Neutrophil (primary cell): ENCODE data around the gene OXCT2.

Experiments
- H3K27ac ChIP-seq: fragments of 200-600 bp; sonication (generic); 2 replicates; pipeline ENCODE4 v1.5.1; 2016; ENCODE audit warnings: mild to moderate bottlenecking, moderate library complexity
- H3K27me3 ChIP-seq: fragments of 200-600 bp; sonication (generic); 2 replicates; pipeline ENCODE4 v1.6.0; 2016; ENCODE audit warnings: mild to moderate bottlenecking
- H3K36me3 ChIP-seq: fragments of 200-600 bp; sonication (generic); 2 replicates; pipeline ENCODE4 v1.5.1; 2017
- H3K4me1 ChIP-seq, 2 experiments: fragments of 200-600 bp in 1 of 2; sonication (generic) in 1 of 2; 1 replicate in 1 of 2; 2 replicates in 1 of 2; pipeline versions ENCODE4 v1.5.1 to v1.6.1; 2013 to 2016; ENCODE audit warnings: low read depth in 1 of 2, low read length in 1 of 2, mild to moderate bottlenecking in 1 of 2, moderate library complexity in 1 of 2; ENCODE audit not compliant: control insufficient read depth in 1 of 2, insufficient read depth in 1 of 2
- H3K4me3 ChIP-seq, 2 experiments: fragments of 200-600 bp in 1 of 2; sonication (generic) in 1 of 2; 1 replicate in 1 of 2; 2 replicates in 1 of 2; pipeline ENCODE4 v1.5.1; 2013 to 2016; ENCODE audit warnings: low read depth in 1 of 2, low read length in 1 of 2, mild to moderate bottlenecking in 1 of 2, moderate library complexity in 1 of 2
- H3K9me3 ChIP-seq: fragments of 200-600 bp; sonication (generic); 2 replicates; pipeline ENCODE4 v1.5.1; 2016
- TF ChIP-seq, protein P1 (sequence below): fragments of 200-600 bp; sonication (generic); IDR thresholded peaks from 2 replicates; pipeline ENCODE4 v1.5.1; 2016; ENCODE audit warnings: antibody characterized with exemption

Gene OXCT2

DNA sequence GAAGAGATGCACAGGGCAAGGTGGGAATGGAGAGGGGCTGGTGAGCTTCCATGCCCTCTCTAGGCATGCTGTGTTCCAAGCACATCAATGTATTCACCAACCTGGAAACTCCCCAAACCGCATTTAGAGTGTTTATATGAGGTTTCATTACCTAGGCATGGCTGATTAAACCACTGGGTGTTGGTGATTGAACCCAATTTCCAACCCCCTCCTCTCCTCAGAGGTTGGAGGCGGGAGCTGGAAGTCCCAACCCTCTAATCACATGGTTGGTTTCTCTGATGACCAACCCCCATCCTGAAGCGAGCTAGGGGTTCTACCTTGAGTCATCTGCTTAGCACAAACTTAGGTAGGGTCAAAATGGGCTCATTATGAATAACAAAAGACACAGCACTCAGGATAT, 35.4 kb downstream of the OXCT2 start:
- Histone ChIP-seq H3K36me3 (peaks cover 4% of the 10 kb centered on the region), H3K4me3 (no peak overlapping the region), H3K27me3 (peaks cover 52% of the 10 kb centered on the region), H3K27ac (no peak overlapping the region), H3K9me3 (no peaks in the 10 kb centered on the region), H3K4me1 (peaks cover 6 to 10% of the 10 kb centered on the region in 2 experiments)
- TF ChIP-seq, protein P1, sequence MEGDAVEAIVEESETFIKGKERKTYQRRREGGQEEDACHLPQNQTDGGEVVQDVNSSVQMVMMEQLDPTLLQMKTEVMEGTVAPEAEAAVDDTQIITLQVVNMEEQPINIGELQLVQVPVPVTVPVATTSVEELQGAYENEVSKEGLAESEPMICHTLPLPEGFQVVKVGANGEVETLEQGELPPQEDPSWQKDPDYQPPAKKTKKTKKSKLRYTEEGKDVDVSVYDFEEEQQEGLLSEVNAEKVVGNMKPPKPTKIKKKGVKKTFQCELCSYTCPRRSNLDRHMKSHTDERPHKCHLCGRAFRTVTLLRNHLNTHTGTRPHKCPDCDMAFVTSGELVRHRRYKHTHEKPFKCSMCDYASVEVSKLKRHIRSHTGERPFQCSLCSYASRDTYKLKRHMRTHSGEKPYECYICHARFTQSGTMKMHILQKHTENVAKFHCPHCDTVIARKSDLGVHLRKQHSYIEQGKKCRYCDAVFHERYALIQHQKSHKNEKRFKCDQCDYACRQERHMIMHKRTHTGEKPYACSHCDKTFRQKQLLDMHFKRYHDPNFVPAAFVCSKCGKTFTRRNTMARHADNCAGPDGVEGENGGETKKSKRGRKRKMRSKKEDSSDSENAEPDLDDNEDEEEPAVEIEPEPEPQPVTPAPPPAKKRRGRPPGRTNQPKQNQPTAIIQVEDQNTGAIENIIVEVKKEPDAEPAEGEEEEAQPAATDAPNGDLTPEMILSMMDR, result no peak

DNA sequence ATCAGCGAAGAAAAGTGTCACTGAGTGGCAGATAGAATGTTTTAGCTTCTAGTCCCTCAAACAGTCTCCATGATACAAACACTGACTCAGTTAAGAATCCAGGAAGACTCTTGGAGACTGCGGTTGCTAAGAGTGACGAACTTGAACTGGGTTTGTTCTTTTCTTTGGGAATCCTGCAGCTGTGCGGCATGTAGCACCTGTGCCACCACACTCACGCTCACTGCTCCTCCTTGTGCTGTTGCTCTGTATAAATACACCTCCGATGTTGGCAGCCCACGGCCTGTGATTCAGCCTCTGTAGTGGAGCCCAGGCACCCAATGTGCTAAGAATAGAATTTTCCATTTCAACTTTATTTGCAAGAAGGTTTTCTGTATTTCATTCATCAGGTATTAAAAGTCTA, 38.0 kb downstream of the OXCT2 start:
- Histone ChIP-seq H3K27me3 (peaks cover 78% of the 10 kb centered on the region), H3K9me3 (no peaks in the 10 kb centered on the region), H3K36me3 (no peaks in the 10 kb centered on the region), H3K27ac (no peak overlapping the region), H3K4me1 (no peaks in the 10 kb centered on the region), H3K4me3 (no peak overlapping the region)
- TF ChIP-seq, protein P1, result no peak

GRCh38 chr1:39732730-39733129, 38.4 kb downstream of the OXCT2 start:
- TF ChIP-seq, protein P1, result no peak
- Histone ChIP-seq H3K27ac (no peak overlapping the region), H3K27me3 (peaks cover 82% of the 10 kb centered on the region)

GRCh38 chr1:39729842-39730241, 41.3 kb downstream of the OXCT2 start:
- no peaks in the 10 kb centered on the region for H3K4me1 ChIP-seq
- no peaks in the 10 kb centered on the region for H3K9me3 ChIP-seq
- H3K27ac ChIP-seq, result no peak overlapping the region
- TF ChIP-seq, protein P1, result no peak
- H3K4me3 ChIP-seq, result no peak overlapping the region
- no peaks in the 10 kb centered on the region for H3K36me3 ChIP-seq
- H3K27me3 ChIP-seq, result peaks cover 100% of the 10 kb centered on the region

More at GRCh38 chr1:39732730-39733129, 38.4 kb downstream of the OXCT2 start:
- Histone ChIP-seq H3K36me3 (no peaks in the 10 kb centered on the region), H3K4me1 (no peaks in the 10 kb centered on the region), H3K9me3 (no peaks in the 10 kb centered on the region), H3K4me3 (no peak overlapping the region)

- Histone ChIP-seq H3K36me3 (no peaks in the 10 kb centered on the region), H3K27me3 (peaks cover 100% of the 10 kb centered on the region), H3K4me3 (no peak overlapping the region), H3K9me3 (no peaks in the 10 kb centered on the region), H3K4me1 (no peaks in the 10 kb centered on the region), H3K27ac (no peak overlapping the region)
- TF ChIP-seq, protein P1, result no peak
Measured at GRCh38 chr1:39729030-39729429, 42.1 kb downstream of the OXCT2 start.

- TF ChIP-seq, protein P1, result no peak
- no peaks in the 10 kb centered on the region for H3K9me3 ChIP-seq
- no peak overlapping the region for H3K4me3 ChIP-seq
- no peak overlapping the region for H3K27ac ChIP-seq
- H3K4me1 ChIP-seq, result no peaks in the 10 kb centered on the region
- no peaks in the 10 kb centered on the region for H3K36me3 ChIP-seq
- peaks cover 100% of the 10 kb centered on the region for H3K27me3 ChIP-seq
Measured at GRCh38 chr1:39727932-39728317, 43.2 kb downstream of the OXCT2 start.
